Measurements from ENCODE around the gene ITGAV.

Gene ITGAV

DNA sequence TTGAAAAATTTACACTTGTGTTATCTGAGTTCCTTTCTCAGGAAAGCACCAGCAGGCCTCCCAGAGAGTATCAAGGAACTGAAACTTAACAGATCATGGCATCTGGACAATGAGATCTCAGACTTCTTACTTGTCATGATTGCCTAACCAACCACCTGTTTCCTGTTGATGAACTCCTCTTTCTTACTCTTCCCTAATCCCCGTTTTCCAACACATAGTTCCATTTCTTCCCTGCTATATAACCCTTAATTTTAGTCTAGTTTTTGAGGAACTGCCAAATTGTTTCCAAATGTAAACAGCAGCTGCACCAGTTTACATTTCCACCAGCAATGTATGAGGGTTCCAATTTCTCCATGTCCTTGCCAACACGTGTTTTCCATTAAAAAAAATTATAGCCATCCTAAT is 98.0 kb downstream of the ITGAV start:
- DNase-seq = no peak

DNA sequence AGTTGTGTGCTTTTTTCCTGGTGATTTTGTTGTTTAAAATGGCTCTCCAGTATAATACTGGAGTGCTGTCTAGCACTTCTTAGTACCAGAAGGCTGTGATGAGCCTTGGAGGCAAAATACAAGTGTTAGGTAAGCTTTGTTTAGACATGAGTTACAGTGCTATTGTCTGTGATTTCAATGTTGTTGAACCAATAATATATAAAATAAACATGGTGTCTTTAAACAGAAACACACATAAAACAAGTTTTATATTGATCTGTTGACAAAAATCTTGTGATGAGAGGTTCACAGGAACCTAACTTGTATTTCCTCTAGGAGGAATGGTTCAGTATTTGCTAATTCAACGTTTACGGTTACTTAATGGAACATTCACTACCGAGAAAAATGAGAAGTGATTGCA is 99.0 kb downstream of the ITGAV start:
- DNase-seq = no peak

DNA sequence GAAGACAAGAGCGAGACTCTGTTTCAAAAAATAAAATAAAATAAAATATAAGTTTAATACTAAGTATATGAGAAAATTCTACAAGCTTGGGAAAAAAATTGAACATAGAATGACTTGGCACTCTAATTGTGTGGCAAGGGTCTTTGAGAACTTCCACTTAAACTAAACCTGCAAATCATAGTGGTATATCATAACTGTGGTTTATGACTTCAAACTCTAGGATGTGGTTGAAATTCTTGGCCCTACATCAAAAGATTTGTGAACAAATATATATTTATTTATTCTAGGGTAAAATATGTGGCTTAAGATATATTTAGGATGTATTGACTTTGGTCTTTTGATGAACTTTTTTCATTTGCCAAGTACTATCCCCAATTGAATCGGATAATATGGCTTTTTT is 100.9 kb downstream of the ITGAV start:
- DNase-seq = no peak

DNA sequence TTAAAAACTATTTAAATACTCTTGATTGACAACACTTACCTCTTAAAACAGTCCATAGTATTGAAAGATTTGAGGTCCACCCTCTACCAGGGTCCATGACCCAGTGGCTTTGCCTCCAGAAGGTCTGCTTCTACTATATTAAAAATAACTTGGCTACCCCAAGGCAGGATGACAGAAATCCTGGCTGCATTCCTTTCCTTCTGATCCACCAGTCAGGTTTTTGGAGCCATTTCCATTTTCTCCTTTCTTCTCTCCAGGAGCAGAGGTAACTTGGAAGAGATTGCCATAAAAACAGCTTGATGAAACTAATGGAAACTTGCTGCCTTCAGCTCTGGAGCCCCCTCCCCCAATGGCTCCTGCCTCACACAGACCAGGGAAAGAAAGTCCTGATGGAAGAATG is 101.4 kb downstream of the ITGAV start:
- DNase-seq = no peak

DNA sequence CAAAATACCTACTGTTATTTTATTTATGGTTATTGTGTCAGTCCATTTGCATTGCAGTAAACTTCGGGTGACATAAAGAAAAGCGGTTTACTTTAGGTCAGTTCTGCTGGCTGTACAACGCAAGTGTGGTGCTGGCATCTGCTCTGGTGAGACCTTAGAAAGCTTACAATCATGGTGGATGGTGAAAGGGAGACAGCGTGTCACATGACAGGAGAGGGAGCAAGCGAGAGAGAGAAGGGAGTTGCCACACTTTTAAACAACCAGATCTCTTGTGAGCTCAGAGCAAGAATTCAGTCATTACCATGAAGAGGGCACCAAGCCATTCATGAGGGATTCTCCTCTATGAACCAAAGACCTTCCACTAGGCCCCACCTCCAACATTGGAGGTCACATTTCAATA is 102.0 kb downstream of the ITGAV start:
- no peak for DNase-seq

DNA sequence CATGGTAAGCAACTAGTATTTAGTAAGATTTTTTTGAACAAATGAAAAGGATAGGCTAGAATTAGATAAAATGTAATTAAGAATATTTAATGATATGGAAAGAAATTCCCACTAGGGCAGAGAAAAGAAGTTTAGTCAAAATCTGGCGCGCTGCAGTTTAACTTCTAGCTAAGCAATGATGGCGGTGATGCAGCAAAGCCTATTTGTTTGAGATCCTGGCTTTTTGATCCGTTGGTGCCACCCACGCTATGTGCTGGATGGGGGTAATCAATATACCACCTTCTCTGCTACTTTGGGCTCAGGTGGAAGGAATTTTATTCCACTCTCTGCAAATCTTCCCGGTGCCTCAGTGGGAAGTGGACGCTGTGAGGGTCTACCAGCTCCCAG is 103.6 kb downstream of the ITGAV start:
- DNase-seq = no peak

DNA sequence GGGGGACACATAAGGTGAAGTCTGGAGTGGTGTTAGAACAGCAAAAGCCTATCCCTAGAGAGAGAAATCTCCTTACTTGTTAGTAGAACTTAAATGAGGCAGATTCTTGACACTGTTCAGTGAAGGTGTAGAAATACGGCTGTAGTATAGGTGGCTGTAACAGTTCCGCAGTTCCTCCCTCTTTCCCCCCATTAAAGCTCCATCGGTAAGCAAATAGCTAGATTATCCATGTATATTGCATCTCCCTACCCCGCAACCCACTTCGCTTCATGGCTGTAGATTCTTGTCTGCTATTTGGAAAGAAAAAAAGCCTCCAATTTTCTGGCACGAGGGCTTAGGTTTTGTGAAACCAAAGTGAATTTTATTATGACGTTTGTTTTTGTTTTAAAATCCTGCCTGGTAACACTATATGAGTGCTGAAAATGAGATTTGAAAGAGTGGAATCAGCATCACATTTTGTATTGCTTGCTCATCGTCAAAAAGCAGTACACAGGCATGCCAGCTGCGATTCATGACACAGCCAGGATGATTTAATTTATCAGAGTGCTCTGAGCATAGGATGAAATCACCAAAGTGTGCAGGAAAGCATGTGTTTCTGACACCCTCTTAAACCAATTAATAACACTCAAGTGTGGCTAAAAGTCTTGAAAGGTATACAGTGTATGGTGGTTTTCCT is 105.4 kb downstream of the ITGAV start:
- DNase-seq = no peak

DNA sequence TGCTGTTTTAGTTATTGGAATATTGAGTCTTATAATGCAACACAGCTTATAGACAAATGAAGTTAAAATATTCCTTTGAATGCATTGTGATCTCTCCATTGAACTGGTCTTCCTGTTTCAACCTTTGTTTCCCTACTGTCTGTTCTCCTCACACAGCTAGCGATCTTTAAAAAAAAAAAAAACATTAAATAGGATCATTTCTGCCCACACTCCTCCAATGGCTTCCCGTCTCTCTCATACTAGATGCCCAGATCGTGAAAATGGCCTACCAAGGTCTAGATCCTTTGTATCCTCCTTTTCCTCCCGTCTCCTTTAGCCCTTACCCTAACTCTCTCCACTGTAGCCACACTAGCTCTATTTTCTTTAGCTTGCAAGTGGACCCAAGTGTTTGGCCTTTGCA is 106.4 kb downstream of the ITGAV start:
- DNase-seq = no peak

DNA sequence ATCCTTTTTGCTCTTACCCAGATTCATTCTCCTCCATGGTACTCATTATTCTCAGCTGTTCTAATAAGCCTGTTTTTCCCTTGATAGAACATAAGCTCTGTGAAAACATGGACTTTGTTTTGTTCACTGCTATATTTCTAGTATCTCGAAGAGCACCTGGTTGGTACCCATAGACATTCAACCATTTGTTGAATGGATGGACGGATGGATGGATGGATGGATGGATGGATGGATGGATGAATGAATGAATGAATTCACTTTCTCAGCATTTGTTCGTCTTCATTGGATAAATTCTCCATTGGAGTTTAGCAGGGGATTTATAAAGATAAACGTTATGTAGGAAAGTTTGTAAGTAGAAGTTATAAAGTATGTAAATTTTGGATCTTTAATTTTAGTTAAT is 106.9 kb downstream of the ITGAV start:
- DNase-seq = no peak

DNA sequence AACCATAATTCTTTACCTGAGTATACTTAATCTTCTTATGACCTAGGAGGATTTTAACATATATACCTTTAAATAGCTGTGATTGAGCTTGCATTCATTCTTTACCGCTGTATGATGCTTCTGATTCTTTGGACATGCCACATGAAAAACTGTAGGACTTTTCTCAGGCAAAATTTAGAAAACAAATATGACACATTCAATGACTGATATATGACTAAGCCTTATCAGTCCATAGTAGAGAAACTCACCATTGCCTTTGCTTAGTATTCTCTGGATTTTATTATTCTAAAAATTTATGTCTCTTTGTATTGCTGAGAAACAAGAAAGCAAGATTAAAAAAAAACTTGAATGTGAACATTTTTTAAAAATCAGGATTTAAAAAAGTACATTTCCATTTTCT is 107.7 kb downstream of the ITGAV start:
- no peak for DNase-seq

DNA sequence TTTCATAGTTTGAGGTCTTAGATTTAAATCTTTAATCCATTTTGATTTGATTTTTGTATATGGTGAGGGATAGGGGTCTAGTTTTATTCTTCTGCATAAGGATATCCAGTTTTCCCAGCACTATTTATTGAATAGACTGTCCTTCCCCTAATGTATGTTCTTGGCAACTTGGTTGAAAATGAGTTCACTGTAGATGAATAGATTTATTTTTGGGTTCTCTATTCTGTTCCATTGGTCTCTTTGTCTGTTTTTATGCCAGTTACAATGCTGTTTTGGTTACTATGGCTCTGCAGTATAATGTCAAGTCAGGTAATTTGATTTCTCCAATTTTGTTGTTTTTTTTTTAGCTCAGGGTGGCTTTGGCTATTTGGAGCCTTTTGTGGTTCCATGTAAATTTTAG is 109.9 kb downstream of the ITGAV start:
- no peak for DNase-seq

DNA sequence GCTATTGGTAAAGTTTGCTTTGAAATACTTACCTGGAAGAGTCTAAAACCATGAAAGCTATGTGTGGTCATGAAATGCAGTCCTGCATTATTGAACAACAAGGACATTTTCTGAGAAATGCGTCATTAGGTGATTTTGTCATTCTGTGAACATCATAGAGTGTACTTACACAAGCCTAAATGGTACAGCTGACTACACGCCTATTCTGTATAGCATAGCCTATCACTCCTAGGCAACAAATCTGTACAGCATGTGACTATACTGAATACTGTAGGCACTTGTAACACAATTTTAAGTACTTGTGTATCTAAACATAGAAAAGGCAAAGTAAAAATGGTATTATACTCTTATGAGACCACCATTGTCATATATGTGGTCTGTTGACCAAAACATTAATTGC is 112.2 kb downstream of the ITGAV start:
- no peak for DNase-seq

DNA sequence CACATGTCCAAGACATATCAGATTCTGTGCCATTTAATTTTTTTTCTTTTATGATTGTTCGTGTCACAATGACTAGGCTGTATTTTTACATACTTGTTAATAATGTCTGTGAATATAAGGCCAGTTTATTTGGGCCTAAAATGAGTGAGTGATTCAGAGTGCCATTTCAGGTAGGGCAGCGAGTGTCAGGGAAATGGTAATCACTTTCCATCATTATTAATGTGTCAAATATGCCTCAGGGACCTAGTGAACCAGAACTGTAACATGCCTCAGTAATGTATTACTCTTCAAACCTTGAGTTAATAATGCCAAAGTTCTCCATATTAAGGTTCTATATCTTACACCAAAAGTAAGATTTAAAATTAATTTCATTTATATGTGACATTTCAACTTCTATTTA is 112.6 kb downstream of the ITGAV start:
- DNase-seq = no peak

DNA sequence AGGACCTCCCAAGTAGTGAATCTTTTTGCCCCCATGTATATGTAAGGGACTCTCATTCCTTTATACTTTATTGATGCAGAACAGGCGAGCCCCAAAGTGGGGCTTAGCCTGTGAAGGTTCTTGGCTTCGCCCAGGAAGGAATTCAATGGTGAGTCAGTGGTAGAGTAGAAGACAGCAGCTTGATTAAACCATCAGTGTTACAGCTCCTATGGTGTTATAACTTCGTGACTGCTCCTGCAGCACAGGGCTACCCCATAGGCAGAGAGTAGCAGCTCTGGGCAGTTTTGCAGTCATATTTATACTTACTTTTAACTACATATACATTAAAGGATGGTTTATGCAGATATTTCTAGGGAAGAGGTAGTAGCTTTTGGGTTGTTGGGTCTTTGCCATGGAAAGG is 115.0 kb downstream of the ITGAV start:
- DNase-seq = no peak

DNA sequence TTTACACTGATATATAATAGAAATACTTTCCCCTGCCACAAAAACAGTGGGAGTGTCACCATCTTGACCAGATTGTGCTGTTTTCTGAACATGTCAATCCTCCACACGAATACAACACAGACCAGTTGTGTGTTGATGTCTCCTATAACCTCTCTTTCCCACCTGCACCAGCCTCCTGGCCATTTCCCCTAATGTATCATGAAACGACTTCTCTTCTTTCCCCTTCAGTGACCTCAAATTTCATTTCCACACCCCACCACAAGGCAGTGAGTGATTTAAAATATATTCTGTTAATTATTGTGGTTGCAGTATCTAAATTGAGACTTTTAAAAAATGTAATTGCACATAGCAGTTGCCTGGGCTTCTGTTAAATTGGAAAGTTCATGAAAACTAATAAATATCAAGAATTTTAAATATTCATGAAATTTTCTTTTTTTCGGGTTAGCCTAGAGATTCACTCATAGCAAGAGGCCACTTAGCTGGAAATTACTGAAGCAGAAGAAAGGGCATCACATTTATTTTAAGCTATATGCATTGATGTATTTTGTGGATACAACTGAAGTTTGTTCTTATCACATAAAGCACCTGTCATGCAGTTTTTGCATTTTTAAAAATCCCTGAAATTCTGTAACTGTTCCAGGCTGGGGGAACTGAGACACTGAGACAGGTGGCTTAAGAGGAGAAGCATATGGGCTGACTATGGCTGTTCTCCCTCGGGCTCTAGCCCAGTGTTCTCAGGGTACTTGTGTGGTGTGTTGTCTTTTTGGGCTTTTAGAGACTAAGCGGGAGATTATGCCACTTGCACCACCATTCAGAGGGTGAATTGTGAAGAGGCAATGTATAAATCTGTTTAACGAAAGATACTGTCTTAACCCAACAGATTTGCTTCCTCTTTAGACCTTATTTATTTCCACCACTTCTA is 119.9 kb downstream of the ITGAV start:
- no peak for DNase-seq

DNA sequence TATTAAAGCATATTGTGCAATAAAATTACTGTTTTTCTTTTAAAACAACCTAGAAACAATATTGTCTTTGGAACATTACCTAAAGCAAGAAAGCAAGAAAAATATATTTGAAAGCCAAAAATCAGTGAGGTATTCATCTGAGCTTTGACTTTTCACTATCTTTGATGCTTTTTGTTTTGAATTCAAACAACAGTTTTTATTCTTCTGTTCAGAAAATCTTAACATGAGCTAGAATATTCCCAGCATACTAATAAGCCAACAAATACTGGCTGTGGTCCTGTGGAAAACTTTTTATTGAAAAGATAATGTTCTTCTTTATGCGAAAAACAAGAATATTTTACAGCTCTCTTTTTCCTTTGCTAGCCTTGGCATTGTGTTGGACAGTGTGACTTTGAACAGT is 123.8 kb downstream of the ITGAV start:
- DNase-seq = no peak

DNA sequence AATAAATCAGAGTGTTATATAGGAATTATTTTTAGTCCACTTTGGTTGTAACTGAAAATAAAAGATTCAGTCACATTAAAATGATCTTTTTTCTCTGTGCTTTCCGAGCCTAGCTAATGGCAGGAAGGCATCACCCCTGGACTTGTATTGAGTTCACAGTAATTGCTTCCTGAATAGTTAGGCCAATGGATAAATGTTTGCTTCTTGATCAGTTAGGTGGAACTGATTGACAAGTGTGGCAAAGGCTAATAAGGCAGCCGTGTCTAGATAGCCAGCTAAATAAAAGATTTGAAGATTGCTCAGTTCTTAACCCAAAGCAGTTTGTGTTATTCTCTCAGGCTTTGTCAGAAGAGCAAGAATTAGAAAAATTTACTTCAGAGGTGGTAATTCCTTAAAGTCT is 124.8 kb downstream of the ITGAV start:
- no peak for DNase-seq

DNA sequence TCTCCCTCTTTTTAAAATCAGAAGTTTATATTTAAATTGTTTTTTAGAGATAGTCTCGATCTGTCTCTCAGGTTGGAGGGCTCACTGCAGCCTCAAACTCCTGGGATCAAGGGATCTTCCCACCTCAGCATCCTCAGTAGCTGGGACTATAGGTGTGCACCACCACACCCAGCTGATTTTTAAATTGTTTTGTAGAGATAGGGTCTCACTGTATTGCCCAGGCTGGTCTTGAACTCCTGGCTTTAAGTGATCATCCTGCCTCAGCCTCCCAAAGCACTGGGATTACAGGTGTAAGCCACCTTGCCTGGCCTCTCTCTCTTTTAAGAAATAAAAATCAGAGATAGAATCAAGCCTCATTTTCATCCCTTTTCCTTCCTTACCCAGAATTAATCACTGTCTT is 126.1 kb downstream of the ITGAV start:
- no peak for DNase-seq

DNA sequence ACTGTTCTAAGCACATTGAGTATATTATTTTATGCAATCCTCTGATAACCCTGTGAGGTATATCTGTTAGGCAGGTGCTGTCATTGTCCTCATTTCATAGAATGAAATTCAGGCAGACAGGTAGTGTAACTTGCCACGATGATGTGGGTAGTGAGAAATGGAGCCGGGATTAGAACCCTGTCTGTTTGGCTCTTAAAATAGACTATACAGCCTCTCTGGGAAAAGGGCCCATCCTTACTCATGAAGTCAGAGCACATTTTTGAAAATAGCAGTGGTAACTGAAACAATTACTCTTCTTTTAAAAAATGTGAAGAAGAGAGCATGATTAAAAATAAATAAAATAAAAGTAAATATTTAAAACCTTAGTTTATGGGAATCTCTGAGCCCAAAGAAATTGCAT is 127.0 kb downstream of the ITGAV start:
- DNase-seq = no peak

DNA sequence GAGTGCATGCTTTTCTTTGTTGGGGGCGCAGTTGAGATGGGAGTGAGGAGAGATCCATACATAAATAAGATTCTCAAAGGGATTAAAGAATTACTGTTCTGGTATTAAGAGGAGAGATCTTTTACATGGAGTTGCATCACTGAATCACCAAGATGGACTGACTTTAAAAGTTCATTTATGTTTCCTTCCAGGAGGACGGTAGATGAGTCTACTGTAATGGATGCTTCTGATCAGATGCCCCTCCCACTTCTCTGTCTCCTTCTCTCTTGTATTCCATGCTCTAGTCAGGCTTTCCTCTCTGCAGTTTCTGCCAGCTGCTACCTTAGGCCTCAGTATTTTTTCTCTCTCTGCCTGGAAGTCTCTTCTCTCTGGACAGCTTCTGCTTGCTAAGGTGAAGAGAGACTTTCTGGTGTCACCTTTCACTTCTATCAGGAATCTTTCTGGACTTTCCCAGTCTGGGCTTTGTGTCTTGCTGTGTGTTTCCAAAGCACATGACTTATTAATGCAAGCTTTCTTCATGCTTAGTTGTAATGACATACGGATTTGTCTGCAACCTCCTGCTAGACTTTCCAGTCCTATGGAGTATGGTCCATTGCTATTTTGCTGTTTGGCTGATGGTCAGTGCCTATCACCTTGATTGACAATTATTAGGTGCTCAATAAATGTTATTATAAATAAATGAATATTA is 127.6 kb downstream of the ITGAV start:
- no peak for DNase-seq

DNA sequence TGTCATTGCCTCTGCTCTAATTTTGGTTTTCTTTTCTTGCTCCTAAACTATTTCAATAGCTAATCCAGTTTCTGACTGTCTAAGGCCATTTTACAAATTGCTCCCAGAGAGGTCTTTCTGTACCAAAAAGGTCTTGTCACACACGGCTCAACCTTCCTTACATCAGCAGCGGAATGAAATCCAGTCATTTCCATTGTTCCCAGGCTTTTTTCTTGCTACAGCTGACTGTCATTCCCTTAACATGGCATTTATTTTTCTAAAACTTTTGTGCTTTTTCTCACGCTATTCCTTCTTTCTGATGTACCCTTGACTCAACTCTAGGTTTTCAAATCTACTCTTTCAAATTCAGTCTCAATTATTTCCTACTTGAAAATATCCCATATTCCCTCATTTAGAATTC is 128.3 kb downstream of the ITGAV start:
- DNase-seq = no peak

DNA sequence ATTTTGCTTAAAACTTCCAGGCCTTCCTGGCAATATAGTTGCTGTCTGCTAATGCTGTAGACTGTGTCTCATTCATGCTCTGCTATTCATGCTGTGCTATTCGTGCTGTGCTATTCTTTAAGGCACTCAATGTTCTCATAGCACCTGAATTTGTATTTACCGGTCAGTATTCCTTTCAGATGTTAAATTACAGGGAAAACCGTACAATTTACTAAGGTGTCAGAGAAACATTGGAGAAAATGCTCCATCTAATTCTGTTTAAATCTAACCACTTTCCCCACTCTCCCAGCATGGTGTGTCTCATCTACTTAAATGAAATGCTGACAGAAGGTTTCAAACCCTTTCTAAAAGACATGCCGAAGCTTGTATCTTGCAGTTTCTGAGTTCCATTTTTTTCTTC is 129.0 kb downstream of the ITGAV start:
- DNase-seq = no peak

DNA sequence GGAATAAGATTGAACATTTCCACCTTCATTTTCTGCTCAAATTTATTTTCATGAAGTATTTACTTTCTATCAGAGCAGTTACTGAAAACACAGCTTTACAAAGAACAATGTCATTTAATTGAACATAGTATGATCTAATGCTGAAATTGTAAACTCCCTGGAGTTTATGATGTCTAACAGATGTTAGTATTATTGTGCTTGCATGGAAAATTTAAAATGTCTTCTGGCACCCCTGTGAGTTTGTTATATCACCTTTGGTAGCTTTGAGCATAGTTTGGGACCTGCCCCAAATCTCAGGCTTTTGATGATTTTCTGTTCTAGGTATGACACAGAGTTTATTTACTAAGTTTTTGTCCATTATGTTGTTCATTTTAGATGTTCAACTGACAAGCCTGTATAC is 132.1 kb downstream of the ITGAV start:
- DNase-seq = no peak

DNA sequence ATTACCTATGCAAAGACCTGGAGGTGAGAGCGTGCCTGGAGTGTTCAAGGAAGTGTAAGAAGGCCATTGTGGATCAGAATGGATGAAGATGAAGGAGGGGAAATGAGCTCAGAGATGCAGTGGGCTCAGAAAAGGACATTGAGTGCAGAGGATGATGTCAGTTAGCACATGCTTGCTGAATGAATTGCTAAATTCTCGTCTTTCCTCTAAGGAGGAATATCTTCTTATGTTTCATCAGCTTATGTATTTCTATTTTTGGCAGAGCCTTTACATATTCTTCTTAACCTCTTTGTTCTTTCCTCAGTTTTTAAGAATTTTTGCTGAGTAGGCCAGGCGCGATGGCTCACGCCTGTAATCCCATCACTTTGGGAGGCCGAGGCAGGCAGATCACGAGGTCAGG is 134.9 kb downstream of the ITGAV start:
- no peak for DNase-seq
